Stimulated activated CD4-positive, alpha-beta T cell treated with anti-CD3 and anti-CD28 coated beads, Interleukin-4, amount 100 ng/mL, for 24 hours (primary cell): Measurements from ENCODE around the gene MARVELD3.

ENCODE experiments used
- DNase-seq: peaks from one replicate; pipeline ENCODE4 v3.0.0-alpha.2; 2020

MARVELD3 gene

GRCh38 chr16:71623597-71623996 lies 2.4 kb upstream of the MARVELD3 start:
- no peak for DNase-seq

DNA sequence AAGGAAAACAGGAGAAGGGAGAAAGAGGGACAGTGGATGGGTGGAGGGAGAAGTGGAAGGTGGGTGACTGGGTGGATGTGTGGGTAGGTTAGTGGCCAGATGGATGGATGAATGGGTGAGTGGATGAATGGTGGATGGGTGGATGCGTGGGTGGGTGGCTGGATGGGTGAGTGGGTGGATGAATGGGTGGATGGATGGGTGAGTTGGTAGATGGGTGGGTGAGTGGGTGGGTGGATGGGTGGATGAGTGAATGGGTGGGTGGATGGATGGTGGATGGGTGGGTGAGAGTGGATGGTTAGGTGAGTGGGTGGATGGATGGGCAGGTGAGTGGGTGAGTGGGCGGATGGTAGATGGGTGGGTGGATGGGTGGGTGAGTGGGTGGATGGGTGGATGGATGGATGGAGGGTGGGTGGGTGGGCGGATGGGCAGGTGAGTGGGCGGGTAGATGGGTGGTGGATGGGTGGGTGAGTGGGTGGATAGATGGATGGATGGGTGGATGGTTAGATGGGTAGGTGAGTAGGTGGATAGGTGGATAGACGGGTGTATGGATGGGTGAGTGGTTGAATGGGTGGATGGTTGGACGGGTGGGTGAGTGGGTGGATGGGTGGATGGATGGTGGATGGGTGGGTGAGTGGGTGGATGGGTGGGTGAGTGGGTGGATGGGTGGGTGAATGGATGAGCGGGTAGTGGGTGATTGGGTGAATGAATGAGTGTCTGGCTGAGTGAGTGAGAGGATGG lies 702 bp upstream of the MARVELD3 start:
- no peak for DNase-seq

DNA sequence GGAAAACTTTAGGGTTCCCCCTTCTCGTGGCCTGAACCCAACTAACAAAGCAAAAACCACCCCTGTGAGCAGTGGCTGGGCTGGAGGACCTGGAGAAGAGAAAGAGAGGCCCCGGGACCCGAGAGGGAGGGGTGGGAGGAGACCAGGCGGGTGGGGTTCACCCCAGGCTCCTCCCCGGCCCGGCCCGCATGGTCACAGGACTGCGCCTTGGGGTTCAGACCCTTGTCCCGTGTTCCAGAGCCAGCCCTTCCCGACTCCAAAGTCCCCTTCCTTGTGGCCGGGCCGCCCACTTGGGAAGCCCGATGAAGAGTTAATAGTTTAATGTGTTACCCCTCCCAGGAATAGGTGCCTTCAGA lies 852 bp downstream of the MARVELD3 start:
- no peak for DNase-seq

- no peak for DNase-seq
Measured at GRCh38 chr16:71627731-71628181, 1.8 kb downstream of the MARVELD3 start.

- no peak for DNase-seq
Measured at GRCh38 chr16:71628810-71629209, 2.8 kb downstream of the MARVELD3 start.

DNA sequence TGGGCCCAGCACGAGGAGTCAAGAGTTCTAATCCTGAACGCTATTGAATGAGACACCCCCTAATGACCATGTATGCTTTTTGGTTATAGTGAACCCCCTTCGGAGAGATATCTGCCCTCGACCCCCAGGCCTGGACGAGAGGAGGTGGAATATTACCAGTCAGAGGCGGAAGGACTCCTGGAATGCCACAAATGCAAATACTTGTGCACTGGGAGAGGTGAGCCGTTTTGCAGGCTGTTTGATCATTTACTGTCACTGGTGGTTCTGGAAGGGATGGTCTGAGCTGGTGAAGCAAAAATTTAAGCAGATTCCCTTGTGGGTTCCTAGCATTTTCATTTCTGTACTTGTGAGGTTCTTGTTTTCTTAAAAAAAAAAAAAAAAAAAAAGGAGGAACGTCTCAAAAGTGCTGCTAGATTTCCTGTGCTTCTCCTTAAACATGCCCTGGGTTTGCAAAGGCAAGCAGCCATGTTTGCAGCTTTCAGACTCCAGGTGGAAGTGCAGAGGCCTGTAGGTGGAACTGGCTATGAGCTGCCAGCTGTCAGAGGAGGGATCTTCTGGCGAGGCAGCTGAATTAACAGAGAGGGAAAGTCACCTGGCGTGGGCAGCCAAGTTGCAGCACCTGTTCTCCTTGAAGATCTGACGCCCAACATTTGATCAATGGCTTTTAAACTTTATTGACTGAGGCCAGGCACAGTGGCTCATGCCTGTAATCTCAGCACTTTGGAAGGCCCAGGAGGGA lies 3.5 kb downstream of the MARVELD3 start:
- DNase-seq = no peak

DNA sequence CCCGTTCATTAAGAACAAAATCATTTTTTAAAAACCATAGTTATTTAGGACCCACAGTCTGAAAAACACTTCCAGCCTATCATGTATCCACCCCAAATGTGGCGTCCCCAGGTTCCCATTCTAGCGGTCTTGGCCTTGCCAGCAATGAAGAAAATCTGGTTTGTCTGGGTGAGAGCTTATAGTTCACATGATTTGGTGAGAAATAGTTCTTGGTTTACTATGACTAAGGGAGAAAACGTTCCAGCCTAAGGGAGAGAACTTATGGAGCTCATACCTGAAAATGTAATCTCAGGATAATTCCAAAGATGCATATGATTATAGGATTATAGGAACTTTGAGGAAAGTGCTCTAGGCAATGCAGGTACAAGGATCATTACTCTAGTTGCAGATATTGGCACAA lies 4.8 kb downstream of the MARVELD3 start:
- no peak for DNase-seq

DNA sequence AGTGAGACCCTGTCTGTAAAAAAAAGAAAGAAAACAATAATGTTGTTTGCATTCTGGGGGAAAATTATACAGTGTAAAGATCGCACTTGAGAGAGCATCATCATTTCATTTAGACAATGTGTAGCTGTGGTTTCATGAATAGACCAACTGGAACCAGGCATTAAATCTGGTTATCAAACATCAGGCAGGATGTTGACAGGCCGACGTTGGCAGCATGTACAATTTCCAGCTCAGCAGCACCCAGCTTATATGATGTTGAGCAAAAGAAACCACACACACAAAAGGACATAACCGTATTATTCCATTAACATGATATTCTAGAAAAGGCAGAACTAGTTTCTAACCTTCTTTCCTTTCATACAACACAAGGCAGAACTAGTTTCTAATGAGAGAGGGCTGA lies 5.8 kb downstream of the MARVELD3 start:
- no peak for DNase-seq

GRCh38 chr16:71635632-71636031 lies 9.6 kb downstream of the MARVELD3 start:
- DNase-seq = no peak

GRCh38 chr16:71637398-71637797 lies 11.4 kb downstream of the MARVELD3 start:
- no peak for DNase-seq

- DNase-seq = no peak
Measured at GRCh38 chr16:71645450-71645849, 19.5 kb downstream of the MARVELD3 start.

DNA sequence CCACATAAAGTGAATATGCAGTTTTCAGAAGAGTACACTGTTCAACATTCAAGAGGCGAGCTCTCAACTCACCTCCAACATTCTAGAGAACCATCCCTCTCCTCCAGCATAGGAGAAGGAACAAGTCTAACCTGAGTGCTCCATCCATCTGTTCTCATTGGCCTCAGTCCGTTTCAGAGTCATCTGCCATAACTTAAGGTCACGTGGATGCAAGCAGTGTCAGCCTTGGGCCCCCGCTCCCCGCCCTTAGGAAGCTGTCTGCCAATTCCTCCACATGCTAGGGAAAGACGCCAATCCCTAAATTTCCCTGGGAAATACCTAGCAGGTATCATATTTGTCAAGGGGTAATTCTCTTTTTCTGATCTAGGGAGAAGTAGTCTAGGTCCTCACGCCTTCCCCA lies 21.4 kb downstream of the MARVELD3 start:
- no peak for DNase-seq

GRCh38 chr16:71648162-71648561 lies 22.2 kb downstream of the MARVELD3 start:
- no peak for DNase-seq

- no peak for DNase-seq
Measured at GRCh38 chr16:71648921-71649320, 22.9 kb downstream of the MARVELD3 start.

DNA sequence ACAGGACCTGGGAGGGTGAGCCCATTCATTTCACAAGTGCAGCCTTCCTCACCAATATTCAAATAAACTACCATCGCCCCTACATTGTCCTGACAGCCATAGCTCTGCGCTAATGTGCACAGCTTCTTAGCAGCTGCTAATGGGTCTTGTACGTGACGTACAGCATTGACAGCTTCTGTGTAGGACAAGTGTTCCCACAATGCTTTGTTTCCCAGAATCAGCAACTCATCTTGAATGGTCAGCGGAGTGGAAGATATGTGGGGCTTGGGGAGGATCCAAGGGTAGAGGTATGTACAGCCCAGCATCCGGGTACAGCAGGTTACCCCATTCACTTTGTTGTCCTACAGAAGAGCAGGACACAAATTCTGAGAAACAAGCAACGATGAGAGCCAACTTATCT lies 23.7 kb downstream of the MARVELD3 start:
- DNase-seq = no peak

GRCh38 chr16:71658771-71659170 lies 32.8 kb downstream of the MARVELD3 start:
- DNase-seq = no peak

- no peak for DNase-seq
Measured at GRCh38 chr16:71659471-71659870, 33.5 kb downstream of the MARVELD3 start.

DNA sequence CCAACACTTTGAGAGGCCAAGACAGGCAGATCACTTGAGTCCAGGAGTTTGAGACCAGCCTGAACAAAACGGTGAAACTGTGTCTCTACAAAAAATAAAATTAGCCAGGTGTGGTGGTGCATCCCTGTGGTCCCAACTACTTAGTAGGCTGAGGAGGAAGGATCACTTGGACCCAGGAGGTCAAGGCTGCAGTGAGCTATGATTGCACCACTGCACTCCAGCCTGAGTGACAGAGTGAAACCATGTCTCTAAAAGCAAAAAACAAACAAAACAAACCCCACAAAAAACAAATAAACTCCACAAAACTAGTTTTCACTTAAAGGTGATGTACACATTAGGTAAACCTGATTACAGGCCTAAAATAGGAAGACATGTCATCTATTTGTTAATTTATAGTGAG lies 40.3 kb downstream of the MARVELD3 start:
- DNase-seq = no peak

- no peak for DNase-seq
Measured at GRCh38 chr16:71666928-71667707, 41.1 kb downstream of the MARVELD3 start.

DNA sequence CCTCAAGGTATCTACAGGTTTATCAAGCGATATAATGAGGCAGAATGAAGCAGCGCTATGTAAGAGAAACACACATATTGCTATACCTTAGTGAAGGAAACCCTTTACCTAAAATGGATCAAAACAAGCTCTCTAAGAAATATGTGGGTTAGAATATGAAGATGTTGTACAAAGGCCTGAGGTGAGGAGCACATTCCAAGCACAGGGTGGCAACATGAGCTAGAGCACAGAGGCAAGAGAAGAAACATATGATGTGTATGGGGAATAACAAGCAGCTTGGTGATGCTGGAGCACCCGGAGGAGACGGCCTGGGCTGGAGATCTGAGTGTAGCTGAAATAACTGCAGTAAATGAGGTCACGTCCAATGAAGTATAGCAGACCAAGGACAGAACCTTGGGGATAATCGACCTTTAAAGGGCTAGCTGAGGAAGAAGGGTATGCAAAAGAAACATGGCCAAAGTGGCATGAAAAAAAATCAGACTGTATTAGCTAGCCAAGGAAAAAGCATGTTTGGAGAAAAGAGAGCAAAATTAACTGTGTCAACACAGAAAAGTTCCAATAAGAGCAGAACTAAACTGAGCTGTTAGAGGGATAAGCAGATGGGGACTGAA lies 44.0 kb downstream of the MARVELD3 start:
- DNase-seq = no peak

GRCh38 chr16:71670537-71670936 lies 44.6 kb downstream of the MARVELD3 start:
- DNase-seq = no peak

DNA sequence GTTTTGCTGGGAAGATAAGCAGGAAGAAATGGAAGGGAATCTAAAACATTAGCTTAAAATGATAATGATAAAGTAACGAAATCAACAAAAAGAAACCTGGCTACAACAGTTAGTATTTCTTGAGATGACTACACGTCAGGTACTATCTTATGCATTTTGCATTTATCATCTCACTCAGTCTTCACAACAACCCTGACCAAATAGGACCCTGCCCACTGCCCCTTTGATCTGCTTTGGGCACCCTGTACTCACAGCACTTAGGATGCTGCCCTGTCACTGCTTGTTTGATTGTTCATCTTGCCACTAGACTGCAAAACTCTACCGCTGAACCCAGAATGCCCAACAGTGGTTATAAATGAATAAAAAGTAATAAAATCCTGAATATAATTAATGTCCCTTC lies 45.2 kb downstream of the MARVELD3 start:
- DNase-seq = no peak

GRCh38 chr16:71672125-71672524 lies 46.1 kb downstream of the MARVELD3 start:
- DNase-seq = no peak
